SKM-1 treated with dmso at 0.1 percent for 144 hours (cell line): ENCODE results near the gene ANKH.
"Not testable (repeated sequence)": the region's sequence is repeated elsewhere in the genome, so short reads cannot be mapped to it uniquely, and the experiment has no call there.

Experiments
- DNase-seq: peaks from one replicate; lab custom pipeline; 2025; ENCODE audit not compliant: unreplicated experiment; lab: John Stamatoyannopoulos, UW

Gene ANKH

DNA sequence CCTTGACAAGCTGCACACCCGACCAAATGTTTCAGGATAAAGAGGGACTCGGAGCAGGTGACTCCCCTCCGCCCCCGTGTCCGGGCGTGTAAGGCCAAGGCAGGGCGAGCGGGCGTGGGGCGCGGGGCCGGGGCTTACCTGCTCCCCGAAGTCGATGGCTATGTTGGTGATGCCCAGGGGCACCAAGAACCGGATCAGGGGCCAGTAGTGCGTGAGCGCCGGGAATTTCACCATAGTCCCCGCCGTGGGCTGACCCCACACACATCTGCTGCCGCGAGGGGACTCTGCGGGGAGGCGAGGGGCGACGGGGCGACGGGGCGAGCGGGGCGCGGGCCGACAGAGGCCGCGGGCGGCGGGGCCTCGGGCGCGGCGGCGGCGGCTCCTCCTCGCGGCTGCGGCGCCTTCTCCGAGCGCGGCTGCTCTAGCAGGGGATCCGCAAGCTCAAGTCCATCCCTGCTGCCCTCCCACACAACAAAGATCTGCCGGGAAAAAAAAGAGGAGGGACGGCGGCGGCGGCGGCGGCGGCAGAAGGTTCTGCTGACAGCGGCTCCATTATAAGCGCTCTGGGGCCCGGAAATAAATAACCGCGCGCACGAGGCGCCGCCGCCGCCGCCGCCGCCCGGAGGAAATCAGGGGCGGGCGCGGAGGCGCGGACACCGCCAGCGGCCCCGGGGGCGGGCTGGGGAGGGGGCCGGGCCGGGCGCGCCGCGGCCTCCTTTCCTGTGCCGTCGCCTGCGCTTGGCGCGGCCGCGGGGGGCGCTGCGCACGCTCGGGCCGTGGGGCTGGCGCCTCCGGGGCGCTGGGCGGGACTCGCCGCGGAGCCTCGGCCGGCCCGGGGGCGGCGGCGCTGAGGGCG is at the start of gene ANKH:
Gene ANKH, minus strand, starts transcription at position 565 of the 856 bp plus-strand sequence. Its CDS starts 331 bp downstream, at position 234.
- DNase-seq = peak; percentile 51

DNA sequence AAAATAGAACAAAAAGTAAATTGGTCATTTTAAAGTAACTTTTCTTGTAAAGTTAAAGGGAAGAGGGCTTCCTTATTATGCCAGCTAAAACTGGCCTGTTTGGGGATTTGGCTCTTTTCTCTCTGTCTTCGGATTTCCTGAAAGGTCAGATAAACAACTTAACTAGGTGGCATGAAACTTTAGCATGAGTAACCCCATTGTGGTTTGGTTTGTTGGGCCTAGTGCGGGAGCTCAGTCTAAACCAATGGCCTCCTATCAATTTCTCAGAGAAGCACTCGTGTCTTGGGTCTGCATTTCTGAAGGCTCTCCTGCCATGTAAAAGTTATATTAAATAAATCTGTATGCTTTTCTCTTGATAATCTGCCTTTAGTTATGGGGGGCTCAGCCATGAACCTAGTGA is 48.5 kb upstream of the ANKH start:
- no peak for DNase-seq

DNA sequence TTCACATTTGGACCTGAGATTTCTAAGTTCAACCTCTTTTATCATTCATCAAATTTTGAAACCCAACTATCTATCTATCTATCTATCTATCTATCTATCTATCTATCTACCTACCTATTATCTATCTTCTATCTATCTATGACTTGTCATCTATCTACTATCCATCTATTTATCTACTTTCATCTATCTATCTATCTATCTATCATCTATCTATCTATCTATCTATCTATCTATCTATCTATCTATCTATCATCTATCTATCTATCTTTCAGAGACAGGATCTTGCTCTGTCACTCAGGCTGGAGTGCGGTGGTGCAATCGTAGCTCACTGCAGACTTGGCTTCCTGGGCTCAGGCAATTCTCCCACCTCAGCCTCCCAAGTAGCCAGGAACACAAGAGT is 47.5 kb upstream of the ANKH start:
- DNase-seq = not testable (repeated sequence)

DNA sequence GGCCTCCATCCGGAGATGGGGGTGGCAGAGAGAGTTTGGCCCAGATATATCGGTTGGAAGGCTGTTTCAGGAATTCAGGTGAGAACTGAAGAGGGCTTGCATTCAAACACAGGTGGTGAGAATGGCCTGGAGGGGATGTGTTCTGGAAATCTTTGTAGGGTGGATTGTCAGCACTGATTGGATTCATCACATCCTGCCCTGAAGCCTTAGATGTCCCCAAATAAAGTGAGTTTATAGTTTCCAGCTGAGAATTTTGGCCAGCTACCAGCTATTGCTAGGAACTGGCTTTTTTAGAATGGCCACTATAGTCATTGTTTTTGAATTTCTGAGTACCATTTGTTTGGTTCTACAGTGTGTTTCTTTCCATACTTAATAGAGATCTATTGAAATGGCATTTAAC is 46.1 kb upstream of the ANKH start:
- no peak for DNase-seq

DNA sequence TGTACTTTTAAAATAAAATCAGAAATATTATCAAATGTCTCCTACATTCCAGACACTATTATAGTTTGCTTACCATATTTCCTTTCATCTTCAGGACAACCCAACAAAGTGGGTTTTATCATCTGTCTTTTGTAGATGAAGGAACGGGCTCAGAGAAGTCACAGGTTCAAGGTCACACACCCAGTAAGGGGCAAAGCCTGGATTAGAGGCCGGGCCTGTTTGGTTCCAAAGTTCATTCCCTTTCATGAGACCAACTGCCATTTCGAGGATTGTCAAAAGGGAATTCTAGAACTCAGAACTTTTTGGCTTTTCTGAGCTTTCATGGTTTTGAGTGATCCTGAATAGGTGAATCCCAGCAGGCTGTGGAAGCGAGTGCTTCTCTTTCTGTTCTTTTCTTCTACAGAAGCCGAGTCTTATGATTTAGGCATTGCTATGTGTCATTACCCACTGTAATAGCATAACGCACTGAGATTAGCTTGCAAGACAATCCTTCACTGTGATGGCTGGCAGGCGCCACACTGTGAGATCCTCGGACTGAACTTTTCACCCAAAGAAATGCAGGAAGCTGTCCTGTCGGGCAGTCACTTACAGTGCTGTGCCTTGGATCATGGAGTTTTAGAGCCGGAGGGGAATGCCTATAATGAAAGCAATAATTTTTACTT is 43.8 kb upstream of the ANKH start:
- no peak for DNase-seq

DNA sequence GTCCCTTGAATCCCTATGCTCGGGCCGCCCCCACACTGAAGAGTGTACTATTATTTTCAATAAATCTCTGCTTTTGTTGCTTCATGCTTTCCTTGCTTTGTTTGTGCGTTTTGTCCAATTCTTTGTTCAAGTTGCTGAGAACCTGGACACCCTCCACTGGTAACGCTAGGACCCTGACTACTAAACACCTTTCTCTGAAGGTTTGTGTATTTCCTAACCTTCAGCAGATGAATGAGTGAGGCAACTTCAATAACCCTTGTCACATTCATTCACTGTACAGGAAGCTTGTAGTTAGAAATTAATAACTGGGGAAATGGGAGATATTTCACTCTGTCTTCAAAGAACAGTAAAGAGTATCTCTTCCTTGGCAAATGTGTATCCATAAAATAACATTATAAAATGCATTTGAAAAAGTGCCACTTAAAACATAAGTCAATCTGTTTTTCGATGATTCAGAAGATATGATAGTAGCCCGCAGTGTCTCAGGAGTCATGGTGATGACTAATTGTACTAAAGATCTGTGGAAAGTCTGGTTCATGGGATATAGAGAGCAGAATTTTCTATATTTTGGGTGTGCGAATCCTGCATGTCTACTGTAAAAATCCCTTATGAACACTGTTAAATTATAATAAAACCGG is 43.2 kb upstream of the ANKH start:
- DNase-seq = no peak

DNA sequence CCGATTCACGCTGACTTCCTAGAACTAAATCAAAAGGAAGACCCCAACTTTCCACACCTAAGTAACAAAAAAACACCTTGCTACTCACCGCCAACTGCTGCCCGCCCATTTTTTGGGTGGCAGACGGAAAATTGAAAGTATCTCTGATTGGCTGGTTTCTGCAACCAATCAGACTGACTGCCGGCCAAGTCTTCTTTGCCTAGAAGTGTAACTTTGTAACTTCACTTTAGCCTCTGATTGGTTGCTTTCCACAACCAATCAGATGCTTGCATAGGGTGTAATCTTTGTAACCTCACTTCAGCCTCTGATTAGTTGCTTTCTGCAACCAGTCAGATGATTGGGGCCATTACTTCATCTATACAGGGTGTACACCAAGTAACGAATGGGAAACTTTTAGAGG is 42.6 kb upstream of the ANKH start:
- DNase-seq = no peak

DNA sequence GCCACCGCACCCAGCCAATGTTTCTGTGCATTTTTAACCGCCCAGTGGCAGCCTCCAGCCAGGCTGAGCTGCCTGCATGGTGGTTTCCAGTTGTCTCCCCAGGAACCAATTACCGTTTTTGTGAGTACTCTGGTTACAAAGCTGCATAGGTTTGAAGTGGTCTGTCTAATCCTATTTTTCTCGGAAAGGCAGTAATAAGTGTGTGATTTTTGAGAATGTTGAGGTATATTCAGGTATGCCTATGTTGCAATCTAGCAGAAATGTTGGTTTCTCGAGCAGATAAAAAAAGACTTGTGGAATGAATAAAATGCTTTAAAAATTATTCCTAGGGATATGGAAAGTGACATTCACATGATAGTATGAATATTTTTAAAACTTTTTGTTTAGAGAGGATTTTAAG is 41.5 kb upstream of the ANKH start:
- DNase-seq = no peak

DNA sequence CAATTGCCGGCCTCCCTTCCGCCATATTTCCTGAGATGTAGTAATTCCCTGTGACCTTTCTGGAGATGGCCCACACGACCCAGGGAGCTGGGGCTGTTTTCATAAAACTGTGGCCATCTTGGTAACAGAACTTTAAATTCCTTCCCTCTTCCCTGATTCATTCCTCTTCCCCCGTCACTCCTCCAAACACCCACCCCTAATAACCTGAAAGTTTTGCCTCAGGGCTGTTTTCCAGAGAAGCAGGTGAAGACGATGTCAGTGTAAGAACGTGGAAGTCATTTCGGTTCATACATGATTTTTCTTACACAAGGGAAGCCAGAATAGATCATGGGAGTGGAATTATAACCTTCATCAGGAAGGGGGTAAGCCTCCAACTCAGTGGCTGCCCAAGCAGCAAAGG is 40.6 kb upstream of the ANKH start:
- no peak for DNase-seq

DNA sequence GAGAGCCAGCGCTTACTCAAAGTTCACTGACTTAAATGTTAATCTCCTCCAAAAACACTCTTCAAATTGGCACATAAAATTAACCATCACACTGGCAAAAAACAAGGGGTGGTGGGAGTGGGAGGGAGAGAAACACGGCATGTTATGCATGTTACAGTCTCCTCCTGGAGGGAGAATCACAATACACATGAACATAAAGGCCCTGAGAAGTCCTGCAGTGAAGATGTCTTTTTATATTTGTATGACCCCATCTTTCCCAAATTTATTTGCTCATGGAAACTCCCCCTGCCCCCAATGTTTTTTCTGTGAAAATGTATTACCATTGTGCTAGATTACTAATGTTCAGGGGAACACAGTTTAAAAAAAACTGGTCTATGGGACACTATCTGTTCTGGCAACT is 37.8 kb upstream of the ANKH start:
- DNase-seq = no peak

DNA sequence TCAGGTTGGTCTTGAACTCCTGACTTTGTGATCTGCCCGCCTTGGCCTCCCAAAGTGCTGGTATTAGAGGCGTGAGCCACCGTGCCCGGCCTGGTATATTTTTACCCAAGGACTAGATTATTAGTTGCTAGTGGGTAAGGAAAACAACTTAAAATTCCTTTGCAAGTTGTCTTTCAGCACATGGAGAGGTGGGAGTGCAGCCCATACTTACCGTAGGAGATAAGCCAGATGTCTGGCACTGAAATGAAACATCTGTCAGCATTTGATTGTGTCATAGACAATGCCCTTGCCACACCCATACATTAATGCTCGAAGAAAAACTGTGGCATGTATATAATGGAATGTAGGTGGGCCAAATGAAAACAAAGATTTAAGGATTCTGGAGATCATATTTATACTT is 36.6 kb upstream of the ANKH start:
- DNase-seq = no peak

DNA sequence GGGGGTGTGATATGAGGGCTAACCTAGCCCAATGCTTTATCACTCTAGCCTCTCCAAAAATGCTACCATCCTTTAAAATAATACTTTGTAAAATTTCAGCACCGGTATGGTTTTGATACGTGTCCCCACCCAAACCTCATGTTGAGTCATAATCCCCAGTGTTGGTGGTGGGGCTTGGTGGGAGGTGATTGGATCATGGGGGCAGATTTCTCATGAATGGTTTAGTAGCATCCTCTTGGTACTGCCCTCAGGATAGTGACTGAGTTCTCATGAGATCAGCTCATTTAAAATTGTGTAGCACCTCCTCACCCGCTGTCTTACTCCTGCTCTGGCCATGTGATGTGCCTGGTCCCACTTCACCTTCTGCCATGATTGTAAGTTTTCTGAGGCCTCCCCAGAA is 35.0 kb upstream of the ANKH start:
- no peak for DNase-seq

DNA sequence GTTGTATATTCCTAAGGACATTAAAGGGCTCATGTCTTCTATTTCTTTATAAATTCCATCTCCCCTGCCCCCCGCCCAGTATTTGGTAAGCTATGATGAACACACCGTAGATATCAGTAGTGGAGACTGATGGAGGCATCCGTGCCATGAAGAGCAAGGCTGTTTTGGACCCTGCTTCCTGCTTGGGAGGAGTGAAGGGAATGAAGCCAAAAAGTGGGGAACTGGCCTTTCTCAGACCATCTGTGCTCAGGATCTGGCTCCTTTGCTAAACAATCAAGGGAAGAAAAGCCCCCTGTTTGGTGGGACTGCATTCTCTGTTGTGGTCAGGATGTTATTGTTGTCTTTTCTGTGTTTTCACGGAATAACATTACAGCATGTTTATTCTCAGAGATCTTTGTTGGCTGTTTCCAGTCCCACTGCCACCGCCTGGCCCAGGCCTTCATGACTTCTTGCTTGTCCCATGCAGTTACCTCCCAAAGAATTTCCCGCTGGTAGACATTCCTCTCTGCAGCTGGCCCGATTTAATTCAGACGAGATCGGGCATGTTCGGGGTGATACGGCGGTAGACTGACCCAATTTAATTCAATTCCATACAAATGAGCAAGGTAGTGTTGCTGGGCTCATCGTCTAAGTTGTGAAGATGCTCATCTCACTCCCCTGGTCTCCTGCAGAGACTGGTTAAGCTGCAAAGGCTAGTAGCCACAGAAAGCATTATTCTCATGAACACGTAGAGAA is 31.4 kb upstream of the ANKH start:
- DNase-seq = no peak

DNA sequence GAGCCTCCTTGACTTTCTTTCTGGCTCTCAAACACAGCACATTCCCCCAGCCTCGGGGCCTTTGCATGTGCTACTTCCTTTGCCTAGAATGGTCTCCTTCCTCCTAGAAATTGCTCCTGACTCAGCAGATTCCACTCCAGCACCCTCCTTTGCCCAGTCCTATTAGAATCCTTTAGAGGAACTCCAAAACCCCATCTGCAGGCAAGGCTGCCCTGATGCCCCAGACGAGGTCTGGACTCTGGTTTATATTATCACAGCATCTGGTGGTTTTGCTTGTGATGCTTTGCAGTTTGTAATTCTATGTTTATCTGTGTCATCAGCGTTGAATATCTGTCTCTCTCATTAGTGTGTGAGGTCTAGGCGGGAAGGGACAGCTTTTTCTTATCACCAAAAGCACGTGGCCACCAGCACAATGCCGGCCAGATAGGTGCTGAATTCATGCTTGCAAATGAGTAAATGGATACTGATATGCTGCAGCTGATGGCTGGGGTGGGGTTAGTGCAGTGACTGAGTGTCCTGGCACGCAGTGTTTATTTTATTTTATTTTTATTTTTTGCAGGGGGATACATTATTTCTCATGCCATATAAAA is 30.0 kb upstream of the ANKH start:
- DNase-seq = no peak

DNA sequence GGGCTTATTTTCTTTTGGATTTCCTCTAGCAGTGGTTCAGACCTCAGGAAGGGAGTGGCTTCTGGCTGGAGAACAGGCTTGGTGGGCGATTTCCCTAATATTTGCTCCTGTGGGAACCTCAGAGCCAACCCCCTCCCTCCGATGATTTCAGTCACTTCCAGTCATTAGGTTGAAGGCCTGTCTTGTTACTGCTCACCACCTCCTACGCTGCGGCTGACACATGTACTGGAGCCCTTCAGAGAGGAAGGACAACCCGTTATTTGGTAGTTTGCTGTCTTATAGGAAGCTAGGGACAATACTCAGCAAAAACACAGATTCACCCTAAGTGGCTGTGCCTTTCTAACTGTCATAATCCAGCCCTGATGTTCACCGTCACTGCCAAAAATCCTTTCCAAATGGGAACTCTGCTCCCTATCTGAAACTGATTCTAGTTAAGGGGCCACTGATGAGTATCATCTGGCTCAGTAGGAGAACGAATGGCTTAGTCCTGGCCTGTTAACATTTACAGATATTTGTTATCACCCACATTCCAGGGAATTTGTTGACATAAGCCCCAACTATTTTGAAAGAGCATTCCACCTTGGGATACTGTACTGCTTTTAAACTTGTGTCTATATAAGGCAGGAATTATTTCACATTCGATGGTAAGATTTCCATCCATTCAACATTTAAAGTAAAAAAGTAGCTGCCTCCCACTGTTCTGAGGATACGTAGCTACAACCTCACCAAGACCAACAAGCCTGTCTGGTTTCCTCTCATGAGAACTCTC is 29.3 kb upstream of the ANKH start:
- DNase-seq = no peak

DNA sequence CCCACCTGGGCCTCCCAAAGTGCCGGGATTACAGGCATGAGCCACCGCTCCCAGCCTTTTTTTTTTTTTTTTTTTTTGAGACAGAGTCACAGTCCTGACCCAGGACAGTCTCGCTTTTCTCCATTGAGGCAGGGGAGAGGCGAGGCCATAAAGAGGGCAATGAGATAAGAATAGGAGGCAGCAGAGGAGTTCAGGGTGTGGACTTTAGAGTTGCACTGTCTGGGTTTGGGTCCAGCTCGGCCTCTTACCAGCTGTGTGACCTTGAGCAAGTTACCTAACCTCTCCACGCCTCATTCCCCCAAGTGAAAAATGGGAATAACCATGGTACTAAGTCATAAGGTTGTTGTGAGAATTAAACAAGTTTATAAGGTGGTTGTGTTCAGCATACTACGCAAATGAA is 24.6 kb upstream of the ANKH start:
- no peak for DNase-seq

DNA sequence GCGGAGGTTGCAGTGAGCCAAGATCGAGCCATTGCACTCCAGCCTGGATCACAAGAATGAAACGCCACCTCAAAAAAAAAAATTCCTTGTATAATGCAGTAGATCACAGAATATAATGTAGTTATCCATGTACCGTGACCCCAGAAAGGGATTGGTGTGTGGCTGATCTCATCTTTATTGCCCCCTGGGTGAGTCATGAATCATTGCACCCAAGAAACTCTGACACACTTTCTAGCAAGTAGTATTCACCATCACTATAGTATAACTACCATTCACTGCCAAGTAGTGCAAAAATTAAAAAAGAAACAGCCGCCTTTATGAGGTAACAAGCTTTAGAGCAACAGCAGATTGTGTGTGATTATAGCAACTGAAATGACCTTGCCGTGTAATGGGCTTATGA is 23.7 kb upstream of the ANKH start:
- no peak for DNase-seq

DNA sequence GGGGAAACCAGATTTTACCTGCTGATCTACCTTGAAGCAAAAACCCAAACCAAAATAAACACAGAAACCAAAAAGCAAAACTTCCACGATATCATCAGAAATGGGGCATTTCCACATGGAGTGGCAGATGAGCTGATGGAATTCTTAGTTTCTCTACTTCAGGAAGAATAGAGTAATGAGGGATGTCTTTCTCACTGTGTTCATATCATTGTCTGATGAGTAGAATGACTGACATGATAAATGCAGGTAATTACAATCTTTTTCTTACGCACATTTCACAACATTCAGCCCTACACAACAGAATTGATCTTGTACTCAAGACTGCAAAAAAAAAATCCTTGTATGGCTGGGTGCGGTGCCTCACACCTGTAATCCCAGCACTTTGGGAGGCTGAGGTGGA is 23.2 kb upstream of the ANKH start:
- DNase-seq = no peak

DNA sequence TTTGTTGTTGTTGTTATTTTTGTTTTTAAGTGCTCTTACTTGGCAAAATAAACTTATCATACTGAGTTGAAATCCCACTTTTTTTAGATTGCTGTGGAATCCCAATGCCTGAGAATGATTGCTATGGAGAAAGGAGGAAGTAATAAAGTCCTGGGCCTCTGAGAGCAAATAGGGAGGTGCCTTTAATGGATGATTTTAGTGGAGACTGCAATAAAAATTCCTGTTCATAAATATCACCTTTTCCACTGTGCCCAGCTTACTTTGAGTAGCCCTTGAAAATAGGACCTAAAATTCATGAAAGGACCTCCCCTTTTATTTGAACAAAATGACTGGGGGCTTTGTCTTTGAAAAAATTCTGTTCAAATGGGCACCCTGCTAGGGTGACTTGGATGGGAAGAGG is 21.8 kb upstream of the ANKH start:
- DNase-seq = no peak

DNA sequence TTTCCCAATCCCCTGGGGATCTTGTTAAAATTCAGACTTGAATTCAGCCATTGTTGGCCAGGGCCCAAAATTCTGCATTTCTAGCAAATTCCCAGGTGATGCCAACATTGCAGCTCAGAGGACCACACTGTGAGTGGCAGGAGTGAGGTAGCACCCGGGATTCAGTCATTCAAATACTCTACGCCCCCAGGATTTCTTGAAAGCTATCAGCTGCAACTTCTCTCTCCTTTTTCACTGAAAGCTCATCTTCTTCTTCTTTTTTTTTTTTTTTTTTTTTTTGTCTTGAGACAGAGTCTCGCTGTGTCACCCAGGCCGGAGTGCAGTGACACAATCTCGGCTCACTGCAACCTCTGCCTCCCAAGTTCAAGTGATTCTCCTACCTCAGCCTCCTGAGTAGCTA is 19.3 kb upstream of the ANKH start:
- no peak for DNase-seq
